ENCODE data around the gene MYO18B. TPM values are rescaled to one million over a fixed set of nuclear protein-coding genes. Genes with fewer than 3 reads are reported as not detected.

The MYO18B gene
- total and polyA plus RNA-seq, 2 donors (not counting 1 experiment from before 2014, with no cell fraction given) = 0.15 TPM; not detected in 1

GRCh38 chr22:25747245-25747944, 5.4 kb downstream of the MYO18B start:
- Histone ChIP-seq H3K4me3 (ENCODE audit: control extremely low read depth in 1 of 5, extremely low read depth in 1 of 5, insufficient read depth in 1 of 5, low read depth in 2 of 5, low read length in 4 of 5) (no peak overlapping the region), H3K4me1 (ENCODE audit: control insufficient read depth in 2 of 2, insufficient read depth in 2 of 2, low read length in 2 of 2) (no peaks in the 10 kb centered on the region), H3K27me3 (replicated peaks in 1 of 4; ENCODE audit: control extremely low read depth in 1 of 4, control insufficient read depth in 3 of 4, insufficient read depth in 4 of 4, low read length in 3 of 4) (no peaks in the 10 kb centered on the region), H3K79me2 (ENCODE audit: control insufficient read depth, insufficient read depth, low read length) (no peaks in the 10 kb centered on the region), H2AFZ (ENCODE audit: insufficient read depth, low read depth, low read length, poor library complexity, severe bottlenecking) (no peak overlapping the region), H4K20me1 (ENCODE audit: control insufficient read depth, insufficient read depth, low read length, poor library complexity, severe bottlenecking) (no peaks in the 10 kb centered on the region), H3K9ac (ENCODE audit: low read length) (no peak overlapping the region), H3K4me2 (replicated peaks; ENCODE audit: low read depth, low read length, poor library complexity, severe bottlenecking) (no peak overlapping the region), H3K27ac (ENCODE audit: low read length in 2 of 2) (no peak overlapping the region), H3K36me3 (replicated peaks in 1 of 2; ENCODE audit: control extremely low read depth in 1 of 2, control insufficient read depth in 1 of 2, extremely low read depth in 1 of 2, insufficient read depth in 2 of 2, low read length in 1 of 2) (no peaks in the 10 kb centered on the region), H3K9me3 (ENCODE audit: control extremely low read depth in 1 of 3, control insufficient read depth in 2 of 3, insufficient read depth in 1 of 3, low read length in 2 of 3) (no peaks in the 10 kb centered on the region)
- no peak for TF ChIP-seq EZH2 (IDR thresholded peaks at IDR 0.05; ENCODE audit: borderline replicate concordance, insufficient read depth, low read depth, low read length, poor library complexity, severe bottlenecking)
- TF ChIP-seq, protein P1, sequence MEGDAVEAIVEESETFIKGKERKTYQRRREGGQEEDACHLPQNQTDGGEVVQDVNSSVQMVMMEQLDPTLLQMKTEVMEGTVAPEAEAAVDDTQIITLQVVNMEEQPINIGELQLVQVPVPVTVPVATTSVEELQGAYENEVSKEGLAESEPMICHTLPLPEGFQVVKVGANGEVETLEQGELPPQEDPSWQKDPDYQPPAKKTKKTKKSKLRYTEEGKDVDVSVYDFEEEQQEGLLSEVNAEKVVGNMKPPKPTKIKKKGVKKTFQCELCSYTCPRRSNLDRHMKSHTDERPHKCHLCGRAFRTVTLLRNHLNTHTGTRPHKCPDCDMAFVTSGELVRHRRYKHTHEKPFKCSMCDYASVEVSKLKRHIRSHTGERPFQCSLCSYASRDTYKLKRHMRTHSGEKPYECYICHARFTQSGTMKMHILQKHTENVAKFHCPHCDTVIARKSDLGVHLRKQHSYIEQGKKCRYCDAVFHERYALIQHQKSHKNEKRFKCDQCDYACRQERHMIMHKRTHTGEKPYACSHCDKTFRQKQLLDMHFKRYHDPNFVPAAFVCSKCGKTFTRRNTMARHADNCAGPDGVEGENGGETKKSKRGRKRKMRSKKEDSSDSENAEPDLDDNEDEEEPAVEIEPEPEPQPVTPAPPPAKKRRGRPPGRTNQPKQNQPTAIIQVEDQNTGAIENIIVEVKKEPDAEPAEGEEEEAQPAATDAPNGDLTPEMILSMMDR (IDR thresholded peaks at IDR 0.05) = no peak
- WGBS (ENCODE audit: insufficient coverage) = 91% methylated on average over 8 of the region's 8 CpGs
- Mint-ChIP-seq H3K9me3 (ENCODE audit: insufficient read depth) (no peaks in the 10 kb centered on the region), H3K4me1 (no peaks in the 10 kb centered on the region), H3K4me3 (no peak overlapping the region), H3K27ac (no peak overlapping the region), H3K27me3 (peaks cover 11% of the 10 kb centered on the region)
- ChIA-PET POLR2A (no interaction called here), CTCF (no interaction called here)
- DNase-seq (no peak), ATAC-seq (ENCODE audit: low read depth) (no peak)
- intact Hi-C loops (cut with micrococcal nuclease) = no loop called here

DNA sequence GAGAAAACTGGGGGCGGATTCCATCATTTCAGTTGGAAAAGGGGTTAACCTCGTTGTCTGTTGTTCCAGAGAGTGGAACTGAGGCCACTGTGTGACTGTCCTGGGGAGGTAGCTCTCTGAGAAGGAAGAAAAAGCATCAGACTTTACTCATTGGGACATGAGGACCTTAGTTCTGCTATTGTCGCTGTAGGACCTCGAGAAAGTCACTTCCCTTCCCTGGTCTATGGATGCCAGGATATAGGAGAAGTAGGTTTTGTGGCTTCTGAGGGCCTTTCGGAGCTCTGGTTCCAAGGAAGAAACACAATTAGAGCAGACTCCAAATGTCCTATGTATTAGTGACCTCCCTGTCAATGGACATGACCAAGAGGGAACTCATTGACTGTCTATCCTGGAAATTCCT, 6.2 kb downstream of the MYO18B start:
- TF ChIP-seq, protein P1 (IDR thresholded peaks at IDR 0.05) = no peak
- no peak for TF ChIP-seq EZH2 (IDR thresholded peaks at IDR 0.05; ENCODE audit: borderline replicate concordance, insufficient read depth, low read depth, low read length, poor library complexity, severe bottlenecking)
- H3K79me2 ChIP-seq (ENCODE audit: control insufficient read depth, insufficient read depth, low read length) = no peaks in the 10 kb centered on the region
- no peaks in the 10 kb centered on the region for H3K4me1 ChIP-seq (ENCODE audit: control insufficient read depth in 2 of 2, insufficient read depth in 2 of 2, low read length in 2 of 2)
- 84% methylated on average over 3 of the region's 5 CpGs for WGBS (ENCODE audit: insufficient coverage)
- ChIA-PET CTCF (interaction anchor here (1.0 kb wide), 1 partner anchor 25 kb away, joined by 3 read pairs; no protein-coding TSS in a partner anchor), POLR2A (no interaction called here)
- no peak overlapping the region for H3K4me3 Mint-ChIP-seq
- no peaks in the 10 kb centered on the region for H3K9me3 Mint-ChIP-seq (ENCODE audit: insufficient read depth)
- no peaks in the 10 kb centered on the region for H3K27me3 ChIP-seq (replicated peaks in 1 of 4; ENCODE audit: control extremely low read depth in 1 of 4, control insufficient read depth in 3 of 4, insufficient read depth in 4 of 4, low read length in 3 of 4)
- peaks cover 7% of the 10 kb centered on the region for H3K27me3 Mint-ChIP-seq
- H2AFZ ChIP-seq (ENCODE audit: insufficient read depth, low read depth, low read length, poor library complexity, severe bottlenecking) = no peak overlapping the region
- no peak overlapping the region for H3K4me3 ChIP-seq (ENCODE audit: control extremely low read depth in 1 of 5, extremely low read depth in 1 of 5, insufficient read depth in 1 of 5, low read depth in 2 of 5, low read length in 4 of 5)
- no peak for DNase-seq
- H3K27ac Mint-ChIP-seq = no peak overlapping the region
- no peaks in the 10 kb centered on the region for H3K36me3 ChIP-seq (replicated peaks in 1 of 2; ENCODE audit: control extremely low read depth in 1 of 2, control insufficient read depth in 1 of 2, extremely low read depth in 1 of 2, insufficient read depth in 2 of 2, low read length in 1 of 2)
- intact Hi-C loops (cut with micrococcal nuclease) = no loop called here
- H3K27ac ChIP-seq (ENCODE audit: low read length in 2 of 2) = no peak overlapping the region
- no peaks in the 10 kb centered on the region for H3K4me1 Mint-ChIP-seq
- no peak for ATAC-seq (ENCODE audit: low read depth)
- no peak overlapping the region for H3K9ac ChIP-seq (ENCODE audit: low read length)
- H3K9me3 ChIP-seq (ENCODE audit: control extremely low read depth in 1 of 3, control insufficient read depth in 2 of 3, insufficient read depth in 1 of 3, low read length in 2 of 3) = no peaks in the 10 kb centered on the region
- no peak overlapping the region for H3K4me2 ChIP-seq (replicated peaks; ENCODE audit: low read depth, low read length, poor library complexity, severe bottlenecking)
- no peaks in the 10 kb centered on the region for H4K20me1 ChIP-seq (ENCODE audit: control insufficient read depth, insufficient read depth, low read length, poor library complexity, severe bottlenecking)
